Measurements from ENCODE around the gene SOX13. TPM values are rescaled to one million over a fixed set of nuclear protein-coding genes. Genes with fewer than 3 reads are reported as not detected.
A peak's percentile ranks its signal among the peaks of the same experiment; 100 is the strongest.

The SOX13 gene
- total and polyA plus RNA-seq, 9 of the 15 experiments (the other 6 are each of a cell fraction or from before 2014, with no cell fraction given) = 0.03 to 0.35 (median 0.06) TPM; not detected in 5

DNA sequence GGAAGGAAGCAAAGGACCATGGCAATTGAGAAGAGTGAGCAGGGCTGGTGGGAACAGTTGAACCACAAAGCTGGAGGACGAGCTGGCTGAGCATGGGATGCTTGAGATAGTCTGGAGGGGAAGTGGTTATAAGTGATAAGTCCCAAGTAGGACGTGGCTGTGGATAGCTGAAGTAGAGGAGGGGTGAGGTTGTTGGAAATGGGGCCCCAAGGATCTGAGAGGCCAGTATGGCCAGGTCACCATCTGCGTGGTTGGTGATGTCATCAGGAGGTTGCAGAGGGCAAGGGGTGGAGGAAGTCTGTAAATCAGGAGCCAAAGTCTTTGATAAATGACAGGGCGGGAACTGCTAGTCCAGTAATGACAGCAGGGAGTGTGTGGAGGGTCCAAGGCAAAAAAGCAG is 104.2 kb downstream of the SOX13 start (continued):
- TF ChIP-seq MGA (IDR thresholded peaks at IDR 0.05) (peak; percentile 31; the same call in 1 of the 2 replicates), MYC (IDR thresholded peaks at IDR 0.05; ENCODE audit: low read depth, low read length) (peak; percentile 40; the same call in 1 of the 2 replicates), MYC (CRISPR knock-in tag; IDR thresholded peaks at IDR 0.05; ENCODE audit: borderline replicate concordance, low read depth) (no peak), MAZ (CRISPR knock-in tag; conservative IDR thresholded peaks at IDR 0.05 in 1 of 2, IDR thresholded peaks at IDR 0.05 in 1 of 2) (peak; percentile 38 to 78; a peak in 3 of 4 replicates), MTA1 (IDR thresholded peaks at IDR 0.05; ENCODE audit: borderline replicate concordance) (peak; percentile 76), NR2C1 (IDR thresholded peaks at IDR 0.05) (peak; percentile 47; the same call in 1 of the 2 replicates), NR2C1 (tag; IDR thresholded peaks at IDR 0.05) (peak; percentile 83), POLR2AphosphoS5 (IDR thresholded peaks at IDR 0.05; ENCODE audit: control insufficient read depth, insufficient read depth, low read depth, low read length) (0 out of 2 replicates have a peak, but pooled peaks have one; percentile 32), CTBP1 (IDR thresholded peaks at IDR 0.05; ENCODE audit: borderline replicate concordance) (peak; percentile 86), DMBX1 (CRISPR knock-in tag; IDR thresholded peaks at IDR 0.05; ENCODE audit: borderline replicate concordance) (peak; percentile 28; the same call in 1 of the 2 replicates), NR4A1 (CRISPR knock-in tag; IDR thresholded peaks at IDR 0.05) (0 out of 2 replicates have a peak, but pooled peaks have one; percentile 35), NR4A1 (tag; IDR thresholded peaks at IDR 0.05) (peak; percentile 44; the same call in 1 of the 2 replicates), BCOR (IDR thresholded peaks at IDR 0.05) (no peak), ZNF589 (CRISPR knock-in tag; IDR thresholded peaks at IDR 0.05; ENCODE audit: low read depth) (peak; percentile 94)
- TF ChIP-seq, protein P1, sequence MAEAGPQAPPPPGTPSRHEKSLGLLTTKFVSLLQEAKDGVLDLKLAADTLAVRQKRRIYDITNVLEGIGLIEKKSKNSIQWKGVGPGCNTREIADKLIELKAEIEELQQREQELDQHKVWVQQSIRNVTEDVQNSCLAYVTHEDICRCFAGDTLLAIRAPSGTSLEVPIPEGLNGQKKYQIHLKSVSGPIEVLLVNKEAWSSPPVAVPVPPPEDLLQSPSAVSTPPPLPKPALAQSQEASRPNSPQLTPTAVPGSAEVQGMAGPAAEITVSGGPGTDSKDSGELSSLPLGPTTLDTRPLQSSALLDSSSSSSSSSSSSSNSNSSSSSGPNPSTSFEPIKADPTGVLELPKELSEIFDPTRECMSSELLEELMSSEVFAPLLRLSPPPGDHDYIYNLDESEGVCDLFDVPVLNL (CRISPR knock-in tag; IDR thresholded peaks at IDR 0.05; ENCODE audit: low read depth) = peak; percentile 69; the same call in 1 of the 2 replicates
